Vagina (tissue), 2 donors: ENCODE data around the gene RNF114.

Experiments used
- CTCF ChIP-seq, 3 experiments: fragments of 450-650 bp in 2 of 3; fragments of 200-600 bp in 1 of 3; sonication (generic) in 1 of 3; IDR thresholded peaks; one replicate each; pipeline ENCODE4 v1.5.1; 2017 to 2019; ENCODE audit warnings: antibody characterized with exemption in 3 of 3, mild to moderate bottlenecking in 2 of 3, moderate library complexity in 2 of 3
- POLR2A ChIP-seq, 2 donors: fragments of 450-650 bp; IDR thresholded peaks; one replicate each; pipeline ENCODE4 v1.6.1; 2017; ENCODE audit warnings: antibody characterized with exemption in 2 of 2, mild to moderate bottlenecking in 2 of 2, moderate library complexity in 2 of 2

- no peak for TF ChIP-seq CTCF (IDR thresholded peaks at IDR 0.05)
- no peak for TF ChIP-seq POLR2A (IDR thresholded peaks at IDR 0.05)
Measured at GRCh38 chr20:49989234-49990065, 53.3 kb downstream of the RNF114 start.
